ENCODE measurements around the gene PSMA6.
"Not testable (repeated sequence)": the region's sequence is repeated elsewhere in the genome, so short reads cannot be mapped to it uniquely, and the experiment has no call there.

GRCh38 chr14:35254034-35254622 lies 38.1 kb upstream of the PSMA6 start:
- TF ChIP-seq POLR2A, POU2F2 (IDR thresholded peaks at IDR 0.05; ENCODE audit: low read depth, low read length): not testable (repeated sequence)
